HepG2 (cell line): ENCODE data around the gene ZNF302. TPM values are rescaled to one million over a fixed set of nuclear protein-coding genes. Genes with fewer than 3 reads are reported as not detected.

Experiments used
- ATAC-seq: fragments of 200-7000 bp; cut with Tn5 transposase; 3 replicates; pipeline ENCODE4 v1.9.1; 2020; ENCODE audit warnings: mild to moderate bottlenecking, moderate library complexity
- BruUV-seq: library from RNA; stranded (reverse); fragments of 400-500 nt; replicated peaks from 2 replicates; lab custom pipeline; 2021; lab: Mats Ljungman, UMichigan
- CTCF ChIA-PET: fragments of 300-600 bp; formaldehyde crosslinking; extraction: SDS; loops from one replicate; lab custom pipeline; 2021; ENCODE audit warnings: low total read pairs, inconsistent platforms, low intra/inter-chr PET ratio; lab: Yijun Ruan, JAX
- POLR2A ChIA-PET: fragments of 350-600 bp; sonication (Branson Sonifier 250); formaldehyde crosslinking; loops from one replicate; lab custom pipeline; 2020; ENCODE audit warnings: antibody characterized with exemption, inconsistent platforms; lab: Yijun Ruan, JAX
- DNase-seq: peaks from one replicate; pipeline ENCODE4 v3.0.0-alpha.2; 2015; ENCODE audit warnings: low spot score
- FAIRE-seq: peaks from 3 replicates; lab custom pipeline; 2011; peaks lifted over from hg19 to GRCh38; lab: Jason Lieb, UNC
- H2AFZ ChIP-seq: one replicate; pipeline ENCODE4 v1.6.1; 2011; ENCODE audit warnings: low read length, inconsistent platforms
- H3K27ac ChIP-seq: fragments of 300-600 bp; 3 replicates; pipeline ENCODE4 v1.8.0; 2011; ENCODE audit warnings: mixed run types, mild to moderate bottlenecking, mixed read lengths, low read length, inconsistent platforms; ENCODE audit not compliant: insufficient read depth; ENCODE audit errors: extremely low read length
- H3K27me3 ChIP-seq, 2 experiments: fragments of 200-600 bp in 1 of 2; 2 replicates in 1 of 2; 3 replicates in 1 of 2; pipeline versions ENCODE4 v1.6.0 to v1.8.0; 2011; ENCODE audit warnings: low read length in 2 of 2, mild to moderate bottlenecking in 2 of 2, moderate library complexity in 2 of 2, inconsistent platforms in 1 of 2; ENCODE audit not compliant: insufficient read depth in 2 of 2, control insufficient read depth in 1 of 2
- H3K36me3 ChIP-seq, 2 experiments: fragments of 200-600 bp in 1 of 2; replicated peaks in 1 of 2; 2 replicates in 1 of 2; 3 replicates in 1 of 2; pipeline versions ENCODE4 v1.5.1 to v1.8.0; 2011; ENCODE audit warnings: low read length in 2 of 2, inconsistent platforms in 1 of 2; ENCODE audit not compliant: insufficient read depth in 2 of 2, control insufficient read depth in 1 of 2
- H3K4me1 ChIP-seq: 2 replicates; pipeline ENCODE4 v1.5.1; 2012; ENCODE audit warnings: low read length, inconsistent platforms; ENCODE audit not compliant: insufficient read depth
- H3K4me2 ChIP-seq: 2 replicates; pipeline ENCODE4 v1.6.0; 2011; ENCODE audit warnings: low read depth, low read length, inconsistent platforms
- H3K4me3 ChIP-seq, 3 experiments: fragments of 200-600 bp in 1 of 3; sonication (generic), shearing (Covaris generic) in 1 of 3; replicated peaks in 1 of 3; 2 replicates each; pipeline ENCODE4 v1.5.1; 2011 to 2016; ENCODE audit warnings: low read length in 3 of 3, inconsistent platforms in 2 of 3, low read depth in 2 of 3, mild to moderate bottlenecking in 2 of 3, control low read depth in 1 of 3, mixed read lengths in 1 of 3; ENCODE audit not compliant: insufficient read depth in 1 of 3
- H3K79me2 ChIP-seq: one replicate; pipeline ENCODE4 v1.6.1; 2011; ENCODE audit warnings: low read length, inconsistent platforms; ENCODE audit not compliant: insufficient read depth
- H3K9ac ChIP-seq: 2 replicates; pipeline ENCODE4 v1.6.0; 2011; ENCODE audit warnings: mild to moderate bottlenecking, low read depth, low read length, inconsistent platforms; ENCODE audit not compliant: insufficient read depth
- H3K9me3 ChIP-seq: 2 replicates; pipeline ENCODE4 v1.5.1; 2012; ENCODE audit warnings: mild to moderate bottlenecking, low read length
- H4K20me1 ChIP-seq: 2 replicates; pipeline ENCODE4 v1.6.0; 2011; ENCODE audit warnings: inconsistent platforms, mild to moderate bottlenecking, low read length, moderate library complexity; ENCODE audit not compliant: insufficient read depth
- HMGXB4 ChIP-seq, 2 experiments: sonication (generic) in 1 of 2; formaldehyde crosslinking in 1 of 2; IDR thresholded peaks; 2 replicates each; pipeline versions ENCODE4 v1.4.0 to v1.6.1; 2018 to 2020; ENCODE audit warnings: missing genetic modification reagents in 2 of 2, borderline replicate concordance in 1 of 2, low read depth in 1 of 2, mild to moderate bottlenecking in 1 of 2, missing biosample characterization in 1 of 2
- HNF1A ChIP-seq, 2 experiments: sonication (generic) in 1 of 2; formaldehyde crosslinking in 1 of 2; IDR thresholded peaks; 2 replicates each; pipeline versions ENCODE4 v1.4.0 to v1.6.1; 2016 to 2020; ENCODE audit warnings: borderline replicate concordance in 1 of 2, low read depth in 1 of 2, mild to moderate bottlenecking in 1 of 2, missing genetic modification reagents in 1 of 2
- MXD1 ChIP-seq: sonication (generic); formaldehyde crosslinking; IDR thresholded peaks from 2 replicates; pipeline ENCODE4 v1.4.0; 2020; ENCODE audit warnings: mild to moderate bottlenecking, missing genetic modification reagents
- NONO ChIP-seq, 2 experiments: fragments of 450-650 bp in 1 of 2; sonication (generic) in 1 of 2; formaldehyde crosslinking in 1 of 2; IDR thresholded peaks in 1 of 2; conservative IDR thresholded peaks in 1 of 2; 2 replicates each; pipeline versions ENCODE4 v1.6.1 to v1.8.0; 2017 to 2022; ENCODE audit warnings: mild to moderate bottlenecking in 1 of 2, missing genetic modification reagents in 1 of 2, moderate library complexity in 1 of 2
- PHF5A ChIP-seq: IDR thresholded peaks from one replicate; pipeline ENCODE4 v1.6.1; 2018; ENCODE audit warnings: low read depth, missing genetic modification reagents; ENCODE audit not compliant: unreplicated experiment
- SNAI1 ChIP-seq: sonication (generic); formaldehyde crosslinking; IDR thresholded peaks from 2 replicates; pipeline ENCODE4 v1.5.0; 2020; ENCODE audit warnings: mild to moderate bottlenecking, missing genetic modification reagents, borderline replicate concordance
- SSRP1 ChIP-seq: IDR thresholded peaks from 2 replicates; pipeline ENCODE4 v1.6.1; 2016; ENCODE audit warnings: control low read depth
- ZFP36L2 ChIP-seq: sonication (generic); formaldehyde crosslinking; IDR thresholded peaks from 2 replicates; pipeline ENCODE4 v1.4.0; 2020; ENCODE audit warnings: missing genetic modification reagents
- ZIK1 ChIP-seq: sonication (generic); formaldehyde crosslinking; IDR thresholded peaks from 2 replicates; pipeline ENCODE4 v1.5.0; 2020; ENCODE audit warnings: mild to moderate bottlenecking, low read depth, missing genetic modification reagents, borderline replicate concordance
- ZNF230 ChIP-seq: sonication (generic); formaldehyde crosslinking; IDR thresholded peaks from 2 replicates; pipeline ENCODE4 v1.4.0; 2020; ENCODE audit warnings: mild to moderate bottlenecking, missing genetic modification reagents
- ZNF746 ChIP-seq: sonication (generic); formaldehyde crosslinking; IDR thresholded peaks from 2 replicates; pipeline ENCODE4 v1.8.0; 2022; ENCODE audit warnings: mild to moderate bottlenecking, missing genetic modification reagents
- WGBS: methylation state at CpG from one replicate; pipeline ENCODE4 v1.1.6; 2017; ENCODE audit warnings: low lambda C conversion rate; 5-methylcytosine and 5-hydroxymethylcytosine counted together
- in situ Hi-C: cut with HindIII; loops from 2 replicates; pipeline ENCODE4 v1.10.0; 2017; ENCODE audit warnings: low pct_unique_long_range_greater_than_20kb; ENCODE audit not compliant: extremely low pct_ligation_motif_present
- intact Hi-C: fragments of 100-400 bp; cut with micrococcal nuclease; formaldehyde crosslinking; loops from one replicate; pipeline ENCODE4 v1.10.0; 2022; ENCODE audit not compliant: unreplicated experiment
- polyA plus RNA-seq, 8 experiments: library from polyadenylated mRNA; depleted of rRNA in 3 of 8; stranded (reverse) in 7 of 8; unstranded in 1 of 8; fragments of >200 nt; fragmentation: Illumina TruSeq in 4 of 8; extraction: Trizol in 4 of 8; gene quantifications; 2 replicates each; pipeline versions ENCODE4 v1.2.1 to v1.2.3, GENCODE V29; 2011 to 2016; ENCODE audit warnings: low read depth in 4 of 8, missing spikeins in 1 of 8, mixed read lengths in 1 of 8; ENCODE audit not compliant: insufficient read depth in 1 of 8
- total RNA-seq, 5 experiments: library from RNA; depleted of rRNA; stranded (reverse); fragments of >200 nt; fragmentation: Illumina TruSeq; extraction: Trizol; gene quantifications; 2 replicates each; pipeline ENCODE4 v1.2.3, GENCODE V29; 2016; ENCODE audit warnings: low read depth in 1 of 5

The ZNF302 gene
- total and polyA plus RNA-seq, 2 of the 13 experiments (the other 11 are each of a cell fraction or from before 2014, with no cell fraction given), result not detected

- TF ChIP-seq HNF1A (IDR thresholded peaks at IDR 0.05; ENCODE audit: low read depth), result no peak
- no peak for TF ChIP-seq HNF1A (CRISPR knock-in tag; IDR thresholded peaks at IDR 0.05; ENCODE audit: borderline replicate concordance)
- no peak for TF ChIP-seq MXD1 (CRISPR knock-in tag)
- TF ChIP-seq SNAI1, result no peak
- no peak for TF ChIP-seq PHF5A (CRISPR knock-in tag)
These were observed 9.0 kb downstream of the ZNF302 start (continued) for GRCh38 chr19:34686455-34686854.

GRCh38 chr19:34687348-34687747, 9.9 kb downstream of the ZNF302 start:
- H3K27ac ChIP-seq, result no peak overlapping the region
- ChIA-PET CTCF (no interaction called here), POLR2A (interaction anchor here (1.7 kb wide), 1 partner anchor 14 kb away, joined by 4 read pairs; no protein-coding TSS in a partner anchor)
- intact Hi-C loops, result no loop called here
- in situ Hi-C loops, result no loop called here
- H3K4me2 ChIP-seq, result no peak overlapping the region
- H2AFZ ChIP-seq, result no peak overlapping the region
- H3K4me1 ChIP-seq, result peaks cover 15% of the 10 kb centered on the region
- H3K4me3 ChIP-seq, result no peak overlapping the region
- H3K27me3 ChIP-seq, result no peaks in the 10 kb centered on the region; a peak in 1 of 5 replicates
- H3K9me3 ChIP-seq, result peaks cover 14% of the 10 kb centered on the region
- BruUV-seq, result no TSS peak
- FAIRE-seq (no peak), DNase-seq (no peak), ATAC-seq (no peak)
- H3K79me2 ChIP-seq, result no peaks in the 10 kb centered on the region
- TF ChIP-seq SSRP1 (no peak), HMGXB4 (CRISPR knock-in tag; IDR thresholded peaks at IDR 0.05; ENCODE audit: borderline replicate concordance in 1 of 2, low read depth in 1 of 2) (no peak), ZNF746 (no peak), ZFP36L2 (CRISPR knock-in tag) (no peak), ZNF230 (no peak), ZIK1 (no peak), NONO (IDR thresholded peaks at IDR 0.05) (no peak), NONO (CRISPR knock-in tag; conservative IDR thresholded peaks at IDR 0.05) (no peak)
- H3K36me3 ChIP-seq, result no peaks in the 10 kb centered on the region
- 39% methylated on average over 2 of the region's 2 CpGs for WGBS
- H3K9ac ChIP-seq, result no peak overlapping the region
- no peaks in the 10 kb centered on the region for H4K20me1 ChIP-seq
